Astrocyte (in vitro differentiated cells and primary cell): ENCODE results near the gene MCL1.

Experiments
- CTCF ChIP-seq: IDR thresholded peaks from 2 replicates; pipeline ENCODE4 v1.5.1; 2011; ENCODE audit warnings: low read depth, mild to moderate bottlenecking, inconsistent platforms, low read length, moderate library complexity; ENCODE audit not compliant: insufficient read depth
- EZH2 ChIP-seq: IDR thresholded peaks from 2 replicates; pipeline ENCODE4 v1.6.1; 2012; ENCODE audit warnings: mild to moderate bottlenecking, low read length, inconsistent platforms; ENCODE audit not compliant: insufficient read depth

GRCh38 chr1:150552911-150553289 is 26.5 kb downstream of the MCL1 start:
- TF ChIP-seq CTCF (no peak), EZH2 (no peak)
